CMK (cell line): ENCODE data around the gene CACNA2D3.

ENCODE experiments used
- DNase-seq: peaks from one replicate; pipeline ENCODE4 v3.0.0-alpha.2; 2010; ENCODE audit warnings: low read depth

CACNA2D3 gene

DNA sequence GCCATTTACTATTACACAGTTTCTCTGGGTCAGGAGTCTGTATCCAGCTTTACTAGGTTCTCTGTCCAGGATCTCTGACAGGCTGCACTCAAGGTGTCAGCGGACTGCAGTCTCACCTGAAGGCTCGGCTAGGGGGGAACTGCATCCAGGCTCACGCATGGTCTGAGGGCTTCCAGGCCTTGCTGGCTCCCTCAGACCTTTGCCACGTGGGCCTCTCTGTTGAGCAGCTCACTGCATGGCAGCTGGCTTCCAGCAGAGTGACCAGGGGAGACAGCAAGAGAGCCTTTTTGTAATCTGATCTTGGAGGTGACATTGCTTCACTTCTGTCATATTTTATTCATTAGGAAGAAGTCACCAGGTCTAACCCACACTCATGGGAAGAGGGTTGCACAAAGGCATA is 152.3 kb downstream of the CACNA2D3 start:
- DNase-seq: no peak

DNA sequence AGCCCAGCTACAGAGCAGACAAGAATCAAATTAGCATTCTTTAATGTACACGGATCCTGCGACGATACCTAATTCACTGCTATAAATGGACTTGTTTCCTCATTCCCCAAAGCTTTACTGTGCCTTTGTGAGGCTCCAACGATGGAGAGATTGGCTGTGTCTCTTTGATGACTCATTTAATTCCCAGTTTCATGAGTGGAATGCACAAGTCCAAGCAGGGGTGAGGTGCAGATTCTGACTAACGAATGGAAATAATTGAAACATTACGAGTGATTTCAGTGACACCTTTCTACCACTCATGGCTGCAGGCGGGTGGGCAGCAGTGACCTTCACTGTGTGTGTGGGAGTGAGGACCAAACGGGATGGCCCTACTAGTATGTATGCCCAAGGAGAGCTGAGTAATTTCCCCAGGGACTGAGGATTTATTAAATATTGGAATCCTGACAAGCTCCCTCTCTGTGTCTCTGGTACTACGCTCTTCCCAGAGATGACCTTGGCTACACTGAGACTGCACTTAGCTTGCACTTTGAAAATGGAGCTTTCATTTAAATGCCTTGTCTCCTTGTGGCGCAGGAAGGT is 156.7 kb downstream of the CACNA2D3 start:
- DNase-seq: no peak

DNA sequence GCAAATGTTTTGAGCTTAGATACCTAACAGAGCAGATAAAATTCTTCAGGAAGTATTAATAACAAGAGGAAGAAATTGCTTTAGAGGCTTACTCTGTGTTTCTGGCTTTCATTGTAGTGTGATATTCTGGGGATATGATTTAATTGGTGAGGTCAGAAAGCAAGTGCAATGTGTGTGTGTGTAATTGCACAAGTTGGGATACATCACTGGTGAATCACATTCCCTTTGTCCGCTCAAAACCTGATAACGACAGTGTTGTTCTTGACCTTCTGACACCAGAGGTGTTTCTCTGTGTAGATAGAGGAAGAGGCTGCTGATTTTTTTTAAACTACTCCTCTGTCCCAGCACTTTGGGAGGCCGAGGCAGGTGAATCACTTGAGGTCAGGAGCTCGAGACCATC is 161.1 kb downstream of the CACNA2D3 start:
- DNase-seq: no peak

DNA sequence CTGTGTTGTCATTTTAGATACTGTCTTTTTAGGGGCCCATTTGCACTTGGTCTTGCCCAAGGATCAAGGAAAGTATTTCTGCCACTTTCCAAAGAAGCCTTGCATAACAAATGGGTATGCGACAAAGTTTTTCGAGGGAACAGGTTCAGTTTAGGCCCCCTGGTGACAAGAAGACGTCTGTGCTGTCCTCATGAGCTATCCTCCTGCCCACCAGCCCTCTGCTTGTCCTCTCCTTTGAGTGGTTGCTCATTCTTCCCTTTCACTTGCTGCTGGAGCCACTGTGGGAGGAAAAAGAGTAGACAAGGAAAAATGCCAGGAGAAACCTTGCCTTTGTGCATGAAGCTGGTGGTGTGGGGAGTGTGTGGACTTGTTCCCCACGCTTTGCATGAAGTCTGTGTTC is 171.9 kb downstream of the CACNA2D3 start:
- no peak for DNase-seq

DNA sequence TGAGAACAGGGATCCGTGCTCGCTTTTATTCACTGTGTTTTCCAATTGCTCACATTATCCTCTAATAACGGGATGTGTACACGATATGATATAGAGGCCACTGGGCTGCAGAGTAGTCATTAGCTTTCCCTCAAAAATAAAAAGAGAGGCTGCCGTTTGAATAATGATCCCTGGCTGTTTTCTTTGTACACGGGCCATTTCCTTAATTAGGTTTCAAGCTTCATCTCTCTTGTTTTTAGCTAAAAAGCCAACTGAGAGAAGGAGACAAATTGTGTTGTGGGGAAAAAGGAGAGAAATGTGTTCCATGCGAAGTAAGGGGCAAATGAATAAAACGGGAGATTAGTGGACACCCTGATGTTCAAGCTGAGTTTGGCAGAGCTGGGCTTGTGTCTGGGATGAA is 174.2 kb downstream of the CACNA2D3 start:
- no peak for DNase-seq

DNA sequence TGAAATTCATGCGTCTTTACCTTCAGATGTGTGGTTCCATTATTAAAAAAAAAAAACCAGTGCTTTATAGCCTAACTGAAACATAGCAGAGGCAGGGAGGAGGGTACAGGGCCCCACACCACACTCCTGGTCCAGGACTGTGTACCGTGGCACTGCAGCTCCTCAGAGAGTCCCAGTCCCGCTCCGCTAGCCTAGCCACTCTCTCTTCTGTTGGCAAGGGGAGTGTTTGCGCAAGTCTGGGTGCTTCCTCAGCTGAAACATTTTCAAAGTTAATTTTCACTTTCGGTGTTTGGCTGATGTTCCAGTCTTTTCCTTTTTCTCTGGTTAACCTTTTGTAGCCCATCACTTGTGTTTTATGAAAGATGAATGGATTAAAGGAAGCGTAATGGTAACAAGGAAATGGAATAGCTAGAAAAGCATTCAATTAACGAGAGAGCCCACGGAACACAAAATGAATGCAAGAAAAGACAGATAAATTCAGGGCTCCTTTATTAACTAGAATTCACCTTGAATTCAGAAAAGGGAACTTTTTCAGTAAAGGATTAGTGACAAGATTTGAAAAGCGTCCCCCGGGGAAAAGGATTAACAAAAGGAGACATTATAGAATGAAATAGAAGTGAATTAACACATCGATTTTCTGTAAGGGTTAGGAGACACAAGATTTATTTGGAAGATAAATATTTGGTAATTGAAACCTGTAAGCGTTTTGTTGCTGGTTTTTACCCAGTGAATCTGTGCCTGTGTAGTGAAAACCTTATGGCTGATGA is 177.0 kb downstream of the CACNA2D3 start:
- no peak for DNase-seq

DNA sequence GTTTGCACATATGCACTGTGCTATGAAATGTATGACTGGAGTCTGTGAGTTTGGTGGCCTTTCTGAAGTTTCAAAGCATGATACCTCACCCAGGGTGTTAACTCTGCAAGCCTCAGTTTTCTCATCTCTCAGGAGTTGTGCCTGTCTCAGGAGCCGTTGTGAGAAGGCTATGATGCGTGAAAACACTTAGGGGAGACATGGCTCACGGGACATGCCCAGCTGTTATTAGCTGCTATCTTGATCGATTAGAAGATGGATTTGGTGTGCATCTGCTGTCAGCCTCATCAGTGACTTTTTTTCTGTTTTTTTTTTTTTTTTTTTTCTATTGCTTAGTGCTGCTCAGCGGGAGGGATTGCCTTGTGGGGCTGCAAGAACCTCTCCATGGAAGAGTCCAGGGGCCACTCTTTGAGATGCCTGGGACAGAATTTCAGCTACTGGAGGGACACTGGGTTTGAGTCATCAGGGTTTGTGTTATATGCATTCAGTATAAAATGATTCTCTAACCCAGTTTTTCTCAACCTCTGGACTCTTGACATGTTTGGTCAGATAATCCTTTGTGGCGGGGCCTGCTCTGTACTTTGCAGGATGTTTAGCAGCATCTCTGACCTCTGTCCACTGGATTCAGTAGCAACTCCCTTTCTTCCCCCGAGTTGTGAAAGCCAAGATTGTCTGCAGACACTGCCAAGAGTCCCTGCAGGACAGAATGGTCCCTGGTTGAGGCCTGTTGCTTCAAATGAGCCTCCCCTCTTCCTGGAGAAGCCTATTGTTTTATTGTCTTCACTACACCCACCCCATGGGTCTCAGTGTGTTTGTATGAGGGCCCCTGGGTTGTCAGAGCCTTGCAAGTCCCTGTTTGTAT is 181.4 kb downstream of the CACNA2D3 start:
- DNase-seq: no peak

DNA sequence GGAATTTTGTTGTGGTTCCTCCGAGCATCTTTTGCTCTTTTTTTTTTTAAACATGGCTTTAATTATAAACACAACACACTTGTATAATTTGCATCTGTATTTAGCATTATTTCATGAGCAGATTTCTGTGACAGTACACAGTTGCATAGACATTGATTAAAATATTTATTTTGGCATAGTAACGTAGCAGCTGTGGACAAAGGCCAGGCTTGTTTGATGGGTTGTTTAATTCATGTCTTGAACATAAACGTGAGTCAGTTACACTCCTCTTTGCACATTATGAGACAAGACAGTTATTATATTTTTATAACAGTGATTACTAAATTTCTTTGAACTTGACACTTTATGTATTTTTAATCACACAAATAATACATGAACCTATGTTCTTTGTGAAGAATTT is 182.5 kb downstream of the CACNA2D3 start:
- no peak for DNase-seq

DNA sequence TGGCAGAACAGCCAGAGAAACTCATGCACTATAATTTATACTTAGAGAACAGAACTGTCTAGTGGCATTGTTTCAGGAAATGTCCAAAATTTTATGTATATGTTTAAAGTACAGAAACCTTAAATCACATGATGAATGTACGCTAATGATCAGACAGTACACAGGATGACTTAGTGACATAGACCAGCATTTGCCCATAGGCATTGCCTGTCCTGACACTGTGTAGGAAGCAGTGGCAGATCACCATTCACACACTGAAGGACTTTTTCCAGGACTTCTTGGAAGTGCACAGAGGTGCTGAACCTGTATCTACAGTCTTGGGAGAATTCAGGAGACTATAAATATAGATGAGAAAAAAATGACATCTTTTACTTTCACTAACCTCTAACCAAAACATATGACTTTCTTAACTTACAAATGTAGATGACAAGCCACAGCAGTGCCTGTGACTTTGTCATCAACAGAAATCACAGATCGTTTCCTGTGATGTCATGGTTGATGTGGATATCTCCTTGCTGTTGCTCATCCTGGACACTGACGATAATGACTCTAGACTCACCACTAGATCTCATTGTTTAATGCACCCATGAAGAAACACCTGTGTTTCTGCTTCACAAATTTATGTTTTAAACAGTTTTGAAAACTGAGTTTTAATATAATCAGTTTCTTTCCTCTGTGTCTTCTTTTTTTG is 183.2 kb downstream of the CACNA2D3 start:
- DNase-seq: no peak

DNA sequence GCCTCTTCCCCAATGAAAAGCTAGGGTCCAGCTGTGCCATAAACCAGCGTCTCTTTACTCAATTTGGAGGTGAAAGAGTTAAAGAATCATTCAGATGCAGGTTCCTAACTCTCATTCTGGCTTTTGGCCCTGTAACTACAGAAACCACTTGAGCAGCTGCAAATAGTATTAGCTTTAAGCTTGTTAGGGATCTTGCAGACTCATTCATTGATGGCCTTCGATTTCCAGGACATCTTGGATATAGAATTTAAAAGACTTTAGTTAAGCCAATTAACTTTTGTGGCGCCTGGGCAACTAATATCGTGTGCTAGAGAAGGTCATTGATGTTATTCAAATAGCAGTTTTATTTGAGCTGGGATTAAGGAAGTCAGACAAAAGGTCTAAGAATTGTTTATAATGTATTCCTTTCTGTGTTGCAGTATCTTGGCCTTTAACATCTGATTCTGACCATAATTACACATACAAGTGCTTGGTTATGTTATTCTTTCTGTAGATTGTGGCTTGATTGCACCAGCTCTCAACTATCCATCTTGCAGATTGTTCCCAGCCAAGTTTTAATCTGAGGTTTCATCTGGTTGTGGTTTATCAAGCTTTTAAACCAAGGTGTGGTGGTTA is 185.3 kb downstream of the CACNA2D3 start:
- DNase-seq: no peak

DNA sequence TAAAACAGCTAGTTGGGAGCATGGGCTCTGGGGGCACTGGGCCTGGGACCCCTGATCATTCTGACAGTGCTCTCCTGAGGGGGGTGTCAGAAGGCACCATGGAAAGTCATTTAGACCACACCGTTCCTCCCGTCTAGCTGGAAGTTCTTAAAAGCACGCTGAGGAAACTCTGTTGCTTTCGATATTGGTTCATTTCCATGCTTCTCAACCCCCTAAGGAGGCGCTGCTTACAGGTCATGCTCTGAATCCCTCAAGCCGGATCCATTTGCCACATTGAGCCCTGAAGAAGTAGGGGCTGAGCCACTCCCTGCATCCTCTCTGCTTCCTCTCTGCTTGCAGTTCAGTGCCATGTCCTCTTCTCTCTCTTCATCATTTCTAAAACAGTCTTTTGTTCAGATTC is 187.2 kb downstream of the CACNA2D3 start:
- DNase-seq: no peak

DNA sequence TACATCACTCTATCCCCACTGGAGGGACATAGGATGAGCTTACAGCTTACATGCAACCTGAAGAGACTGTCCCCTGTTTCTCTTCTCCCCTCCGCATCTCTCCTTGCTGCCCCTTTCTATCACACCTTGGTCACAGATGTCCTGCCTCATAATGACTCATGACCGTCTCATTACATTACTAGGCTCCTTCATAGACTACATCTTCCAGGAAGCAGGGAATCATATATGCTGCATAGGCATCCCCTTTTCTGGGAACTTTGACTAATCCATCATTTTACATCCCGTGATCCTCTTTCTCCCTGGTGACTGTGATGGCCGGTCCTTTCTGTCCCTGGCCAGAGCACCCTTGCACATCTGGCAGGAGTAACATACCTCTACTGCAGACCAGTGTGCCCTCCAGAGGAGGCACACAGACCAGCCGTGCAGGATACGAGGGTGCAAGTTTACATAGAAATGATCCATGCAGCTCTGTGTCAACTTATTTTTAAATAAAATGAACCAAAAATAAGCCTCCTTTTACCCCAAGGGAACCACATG is 188.9 kb downstream of the CACNA2D3 start:
- no peak for DNase-seq

DNA sequence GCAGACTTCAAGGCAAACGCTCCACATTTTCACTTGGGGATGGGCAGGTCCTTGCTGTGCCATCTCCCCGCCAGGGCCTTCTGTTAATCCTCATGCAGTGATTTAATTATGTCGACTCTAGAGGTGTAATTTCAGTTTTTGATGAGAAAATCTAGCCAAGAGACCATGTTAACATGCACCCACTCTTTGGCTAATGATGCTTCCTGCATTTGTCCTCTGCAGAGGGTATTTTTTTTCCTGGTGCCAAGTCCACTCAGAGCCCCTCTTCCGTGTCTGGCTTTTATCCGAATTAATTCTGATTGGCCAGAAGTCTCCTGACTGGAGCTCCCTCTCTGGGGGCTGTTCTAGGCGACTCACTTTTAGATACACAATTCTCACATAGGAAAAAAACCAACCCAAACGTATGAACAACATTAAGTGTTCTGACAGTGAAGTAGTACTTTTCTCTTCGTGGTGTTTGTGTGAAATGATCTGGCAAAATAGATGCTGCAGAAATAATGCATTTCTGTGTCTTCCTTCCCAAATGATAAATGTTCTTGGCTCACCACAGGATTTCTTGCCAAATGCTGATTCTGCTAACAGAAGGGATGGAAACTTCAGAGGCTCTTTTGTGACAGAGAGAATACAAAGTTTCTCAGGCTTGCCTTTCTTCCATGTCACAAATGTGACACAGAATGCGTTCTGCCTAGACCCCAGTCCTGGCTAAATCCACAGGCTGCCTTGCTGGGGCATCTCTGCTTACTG is 190.0 kb downstream of the CACNA2D3 start:
- DNase-seq: no peak

DNA sequence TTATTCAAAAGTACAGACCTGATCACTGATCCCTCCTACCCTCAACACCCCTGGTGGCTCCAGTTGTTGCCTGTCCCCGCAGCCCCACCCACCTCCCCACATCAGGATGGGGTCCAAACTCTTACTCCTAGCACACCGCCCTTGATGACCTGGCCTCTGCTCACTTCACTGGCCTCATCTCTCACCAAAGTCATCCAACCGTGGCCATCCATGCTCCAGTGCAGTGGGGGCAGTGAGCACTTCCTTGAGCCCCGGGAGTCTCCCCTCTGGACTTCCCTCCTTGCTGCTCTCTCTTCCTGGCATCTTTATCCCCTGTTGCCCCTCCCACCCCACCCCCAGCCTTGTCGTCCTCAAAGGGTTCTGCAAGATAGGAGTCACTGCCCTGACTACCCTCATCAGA is 191.1 kb downstream of the CACNA2D3 start:
- DNase-seq: no peak

DNA sequence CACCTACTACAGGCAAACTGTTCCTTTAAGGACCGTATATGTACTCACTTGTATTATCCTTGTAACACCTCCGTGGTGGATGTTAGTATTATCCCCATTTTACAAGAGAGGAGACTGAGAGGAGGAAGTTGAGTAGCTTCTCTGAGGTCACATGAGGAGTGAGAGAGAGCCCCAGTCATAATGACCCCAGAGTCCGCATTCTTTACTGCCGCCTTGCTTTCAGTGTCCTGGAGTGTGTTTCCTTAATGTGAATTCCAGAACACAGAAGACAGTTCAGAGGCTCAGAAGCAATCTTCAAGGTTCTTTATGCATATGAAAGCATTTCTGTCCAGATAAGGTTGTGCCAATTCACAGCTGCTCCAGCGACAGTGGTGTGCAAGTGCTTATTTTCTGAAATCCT is 199.2 kb downstream of the CACNA2D3 start:
- DNase-seq: no peak

DNA sequence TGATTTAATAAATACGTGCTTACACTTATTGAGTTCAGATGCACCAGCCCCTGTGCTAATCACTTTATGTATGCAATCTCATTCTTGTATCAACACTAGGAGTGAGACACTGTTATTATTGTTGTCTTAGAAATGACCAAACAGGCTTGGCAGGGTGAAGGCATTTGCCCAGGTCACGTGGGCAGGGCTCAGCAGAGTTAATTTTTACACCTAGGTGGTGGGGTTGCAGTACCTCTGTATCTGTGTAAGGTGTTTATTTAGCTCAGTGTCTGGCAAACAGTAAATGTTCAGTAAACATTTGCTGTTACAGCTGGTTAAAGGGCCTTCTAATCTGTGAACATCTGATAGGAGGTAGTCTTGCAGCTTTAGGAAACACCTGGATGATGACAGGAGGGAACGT is 200.0 kb downstream of the CACNA2D3 start:
- no peak for DNase-seq

DNA sequence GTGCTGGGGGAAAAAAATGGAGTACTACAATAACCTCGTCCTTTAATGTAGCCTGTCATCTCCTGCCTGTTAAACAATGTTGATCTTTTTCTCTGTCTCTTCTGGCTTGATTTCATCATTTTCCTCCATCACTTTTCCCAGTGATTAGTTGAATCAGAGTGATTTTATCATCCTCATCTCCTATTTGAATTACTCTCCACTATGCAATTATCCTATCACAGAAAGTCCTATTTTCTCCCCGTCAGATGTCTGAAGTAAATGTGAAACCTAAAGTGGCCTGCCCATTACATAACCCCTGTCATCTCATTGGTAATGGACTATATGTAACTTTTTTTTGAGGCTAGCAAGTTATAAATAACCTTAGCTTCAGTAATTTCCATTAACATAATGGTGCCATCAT is 201.8 kb downstream of the CACNA2D3 start:
- DNase-seq: no peak

DNA sequence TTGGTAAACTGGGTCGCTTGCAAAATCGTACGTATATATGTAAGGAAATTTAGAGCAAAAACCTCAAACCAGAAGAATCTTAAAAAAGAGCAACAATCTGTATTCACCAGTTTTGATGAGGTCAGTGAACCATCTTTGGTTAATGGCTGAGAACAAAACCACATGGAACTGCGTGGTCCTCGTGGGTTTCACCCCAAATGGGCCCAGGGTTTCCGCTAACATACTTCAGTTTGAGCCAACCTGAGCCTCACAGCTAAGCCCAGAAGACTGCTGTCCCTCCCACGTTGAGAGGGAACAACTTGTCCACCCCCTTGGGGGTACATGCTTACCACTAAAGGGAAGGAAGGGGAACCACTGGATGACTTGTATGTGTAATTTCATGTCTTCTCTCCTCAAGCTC is 204.6 kb downstream of the CACNA2D3 start:
- DNase-seq: no peak

DNA sequence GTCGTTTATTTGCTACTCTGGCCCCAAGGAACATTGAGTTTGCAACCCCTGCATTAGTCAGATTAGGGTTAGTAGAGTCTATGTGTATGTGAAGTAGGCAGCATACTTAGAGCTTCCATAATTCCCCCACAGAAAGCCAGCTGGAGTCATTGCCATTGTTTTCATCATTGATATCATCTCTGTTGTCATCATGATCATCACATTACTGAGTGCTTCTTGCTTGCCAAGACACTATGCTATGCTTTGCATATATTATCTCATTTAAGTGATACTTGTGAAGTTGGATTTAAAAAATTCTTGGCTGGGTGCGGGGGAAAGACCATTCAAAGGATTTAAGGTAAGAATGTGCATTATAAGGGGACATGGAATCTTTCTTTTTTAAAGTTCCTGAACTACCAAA is 209.0 kb downstream of the CACNA2D3 start:
- no peak for DNase-seq

DNA sequence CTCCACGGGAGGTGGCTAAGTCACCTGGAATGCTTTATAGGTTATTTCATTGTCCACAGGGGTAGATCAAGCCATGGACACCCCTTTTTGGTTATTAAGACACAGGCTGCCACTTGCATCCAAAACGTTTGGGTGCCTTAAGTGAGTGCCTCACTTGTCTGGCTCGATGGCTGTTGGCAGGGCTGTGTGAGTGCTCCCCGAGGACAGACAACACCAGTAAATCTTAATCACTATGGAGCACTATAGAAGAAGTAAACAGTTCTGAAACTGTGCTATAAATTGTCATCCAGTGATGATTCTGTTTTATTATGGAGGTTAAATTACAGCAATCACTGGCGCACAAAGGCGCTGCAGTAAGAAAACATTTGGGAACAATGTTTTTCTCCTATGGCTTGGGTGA is 215.5 kb downstream of the CACNA2D3 start:
- no peak for DNase-seq

DNA sequence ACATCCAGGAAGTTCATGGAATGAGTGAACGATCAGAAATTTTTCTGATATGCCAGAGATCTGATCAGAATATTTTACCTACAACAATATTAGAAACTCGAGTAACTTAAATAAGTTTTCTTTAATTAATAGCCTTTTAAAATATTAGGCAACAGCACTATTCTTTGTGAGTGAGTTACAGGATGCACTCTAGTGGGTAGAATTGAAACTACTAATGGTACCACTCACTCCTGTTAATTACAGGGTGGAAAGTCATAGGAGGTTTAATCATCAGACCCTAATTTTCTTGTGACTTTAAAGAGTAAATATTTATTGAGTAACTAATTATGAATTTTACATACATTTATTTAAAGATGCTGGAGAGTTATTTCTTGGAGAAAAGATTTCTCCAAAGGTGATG is 217.3 kb downstream of the CACNA2D3 start:
- no peak for DNase-seq
